ENCODE data around the gene ARHGEF5.
"Not testable (repeated sequence)": the region's sequence is repeated elsewhere in the genome, so short reads cannot be mapped to it uniquely, and the experiment has no call there.

GRCh38 chr7:144355176-144355822 is at the start of gene ARHGEF5:
- TF ChIP-seq CTCF (conservative IDR thresholded peaks at IDR 0.05; ENCODE audit: low read length); EZH2phosphoT487 (IDR thresholded peaks at IDR 0.05; ENCODE audit: borderline replicate concordance, low read depth, low read length): not testable (repeated sequence)
